Body of pancreas (tissue), 4 donors: ENCODE measurements around the gene APPL2. TPM values are rescaled to one million over a fixed set of nuclear protein-coding genes. Genes with fewer than 3 reads are reported as not detected.

Experiments
- ATAC-seq: fragments of 150-250 bp; one replicate; pipeline ENCODE4 v1.9.1; 2016
- DNase-seq, 4 donors: peaks; one replicate each; pipeline ENCODE4 v3.0.0-alpha.2; 2019
- H3K27ac ChIP-seq, 4 donors: fragments of 200-600 bp; sonication (generic); 1 replicate in 3 of 4; 2 replicates in 1 of 4; pipeline versions ENCODE4 v1.5.1 to v1.6.1; 2016 to 2019; ENCODE audit warnings: mild to moderate bottlenecking in 1 of 4, mixed read lengths in 1 of 4, moderate library complexity in 1 of 4
- H3K27me3 ChIP-seq, 2 donors: fragments of 200-600 bp; sonication (generic); one replicate each; pipeline ENCODE4 v1.6.0; 2016; ENCODE audit warnings: mild to moderate bottlenecking in 1 of 2
- H3K36me3 ChIP-seq, 2 donors: fragments of 200-600 bp; sonication (generic); replicated peaks in 1 of 2; 2 replicates each; pipeline ENCODE4 v1.5.1; 2016; ENCODE audit warnings: low read depth in 2 of 2; ENCODE audit not compliant: insufficient read depth in 1 of 2
- H3K4me1 ChIP-seq: fragments of 200-600 bp; sonication (generic); one replicate; pipeline ENCODE4 v1.6.0; 2016
- H3K4me3 ChIP-seq, 2 donors: fragments of 200-600 bp; sonication (generic); 1 replicate in 1 of 2; 2 replicates in 1 of 2; pipeline ENCODE4 v1.5.1; 2016 to 2019
- H3K9me3 ChIP-seq, 3 donors: fragments of 200-600 bp; sonication (generic); 1 replicate in 2 of 3; 2 replicates in 1 of 3; pipeline ENCODE4 v1.5.1; 2016
- CTCF ChIP-seq, 7 experiments: fragments of 450-650 bp in 4 of 7; fragments of 200-600 bp in 3 of 7; sonication (generic) in 3 of 7; IDR thresholded peaks; one replicate each; pipeline ENCODE4 v1.5.1; 2016 to 2019; ENCODE audit warnings: antibody characterized with exemption in 7 of 7
- POLR2A ChIP-seq, 3 donors: fragments of 450-650 bp; IDR thresholded peaks; one replicate each; pipeline ENCODE4 v1.6.1; 2016; ENCODE audit warnings: antibody characterized with exemption in 3 of 3, mild to moderate bottlenecking in 2 of 3
- WGBS, 2 donors: methylation state at CpG; one replicate each; pipeline ENCODE4 v1.1.5; 2017; 5-methylcytosine and 5-hydroxymethylcytosine counted together
- intact Hi-C: fragments of 100-400 bp; cut with DNase I; formaldehyde crosslinking; loops from one replicate; pipeline ENCODE4 v1.15.1; 2023
- total RNA-seq, 2 donors: library from RNA; depleted of rRNA; stranded (reverse); fragments of >200 nt; gene quantifications; one replicate each; pipeline ENCODE4 v1.1.0, GENCODE V29; 2016

APPL2 gene
- total RNA-seq, 2 donors from 2014 or later = 32.4 to 32.6 TPM

GRCh38 chr12:105214148-105214547 lies 21.8 kb downstream of the APPL2 start:
- Histone ChIP-seq H3K4me1 (peaks cover 18% of the 10 kb centered on the region), H3K27me3 (no peaks in the 10 kb centered on the region), H3K4me3 (no peak overlapping the region), H3K27ac (peak overlapping the region in 2 of 4 donors; percentile 27 to 50), H3K36me3 (peaks cover 0 to 6% of the 10 kb centered on the region in 2 donors), H3K9me3 (no peaks in the 10 kb centered on the region)
- DNase-seq (no peak), ATAC-seq (no peak)
- intact Hi-C loops = no loop called here
- TF ChIP-seq POLR2A (IDR thresholded peaks at IDR 0.05) (no peak), CTCF (IDR thresholded peaks at IDR 0.05) (no peak)
- WGBS, 2 donors = 86 to 94% methylated on average over 6 of the region's 6 CpGs

- Histone ChIP-seq H3K27ac (no peak overlapping the region), H3K4me1 (peaks cover 18% of the 10 kb centered on the region)
These were observed 23.5 kb downstream of the APPL2 start for GRCh38 chr12:105212438-105212837.

GRCh38 chr12:105209091-105209490 lies 26.9 kb downstream of the APPL2 start:
- H3K4me1 ChIP-seq = peaks cover 12% of the 10 kb centered on the region
- intact Hi-C loops = no loop called here
- no peak for DNase-seq
- WGBS, 2 donors = 78 to 87% methylated on average over 3 of the region's 3 CpGs
- H3K4me3 ChIP-seq = no peak overlapping the region
- H3K27me3 ChIP-seq = no peaks in the 10 kb centered on the region
- peaks cover 8 to 13% of the 10 kb centered on the region in 2 donors for H3K36me3 ChIP-seq
- no peak overlapping the region for H3K27ac ChIP-seq
- no peak for ATAC-seq
- TF ChIP-seq CTCF (IDR thresholded peaks at IDR 0.05) = no peak
- no peak for TF ChIP-seq POLR2A (IDR thresholded peaks at IDR 0.05)
- no peaks in the 10 kb centered on the region for H3K9me3 ChIP-seq

More at GRCh38 chr12:105212438-105212837, 23.5 kb downstream of the APPL2 start:
- no peak for ATAC-seq
- TF ChIP-seq CTCF (IDR thresholded peaks at IDR 0.05) (no peak), POLR2A (IDR thresholded peaks at IDR 0.05) (no peak)
- WGBS, 2 donors = 77 to 86% methylated on average over 6 of the region's 6 CpGs
- no peaks in the 10 kb centered on the region for H3K9me3 ChIP-seq
- no peak overlapping the region for H3K4me3 ChIP-seq
- DNase-seq = no peak
- intact Hi-C loops = no loop called here
- H3K27me3 ChIP-seq = no peaks in the 10 kb centered on the region
- peaks cover 2 to 9% of the 10 kb centered on the region in 2 donors for H3K36me3 ChIP-seq

- intact Hi-C loops = no loop called here
These were observed 29.1 kb downstream of the APPL2 start for GRCh38 chr12:105206686-105207374.

More at GRCh38 chr12:105206686-105207374, 29.1 kb downstream of the APPL2 start:
- Histone ChIP-seq H3K4me1 (peaks cover 10% of the 10 kb centered on the region), H3K27ac (no peak overlapping the region), H3K27me3 (no peaks in the 10 kb centered on the region), H3K4me3 (no peak overlapping the region), H3K9me3 (no peaks in the 10 kb centered on the region), H3K36me3 (peaks cover 13 to 16% of the 10 kb centered on the region in 2 donors)
- TF ChIP-seq CTCF (IDR thresholded peaks at IDR 0.05) (no peak), POLR2A (IDR thresholded peaks at IDR 0.05) (no peak)
- DNase-seq (no peak), ATAC-seq (no peak)
- 87 to 96% methylated on average over 16 of the region's 16 CpGs for WGBS, 2 donors
